Heart right ventricle (tissue), 16 donors: ENCODE results near the gene DCLK1. TPM values are rescaled to one million over a fixed set of nuclear protein-coding genes. Genes with fewer than 3 reads are reported as not detected.

Source experiments
- ATAC-seq, 8 donors: fragments of 200-7000 bp; cut with Tn5 transposase; one replicate each; pipeline ENCODE4 v1.9.1; 2020; ENCODE audit warnings: mild to moderate bottlenecking in 8 of 8, moderate library complexity in 8 of 8, moderate number of reproducible peaks in 1 of 8
- DNase-seq, 2 donors: peaks; one replicate each; pipeline ENCODE4 v3.0.0-alpha.2; 2020
- H3K27ac ChIP-seq, 10 donors: fragments of 200-600 bp; sonication (generic) in 2 of 10; one replicate each; pipeline versions ENCODE4 v1.5.0 to v1.8.0; 2020 to 2022; ENCODE audit warnings: mild to moderate bottlenecking in 3 of 10
- H3K27me3 ChIP-seq, 7 donors: fragments of 200-600 bp; one replicate each; pipeline ENCODE4 v1.8.0; 2021 to 2022; ENCODE audit warnings: mild to moderate bottlenecking in 2 of 7
- H3K36me3 ChIP-seq, 9 donors: fragments of 200-600 bp; sonication (generic) in 1 of 9; one replicate each; pipeline versions ENCODE4 v1.5.0 to v1.8.0; 2020 to 2022; ENCODE audit warnings: mild to moderate bottlenecking in 2 of 9
- H3K4me1 ChIP-seq, 9 donors: fragments of 200-600 bp; sonication (generic) in 1 of 9; one replicate each; pipeline versions ENCODE4 v1.5.0 to v1.8.0; 2020 to 2022; ENCODE audit warnings: mild to moderate bottlenecking in 4 of 9
- H3K4me3 ChIP-seq, 10 donors: fragments of 200-600 bp; sonication (generic) in 2 of 10; one replicate each; pipeline versions ENCODE4 v1.5.0 to v1.8.0; 2020 to 2022; ENCODE audit warnings: mild to moderate bottlenecking in 7 of 10, moderate library complexity in 2 of 10
- H3K9me3 ChIP-seq, 11 donors: fragments of 200-600 bp in 10 of 11; sonication (generic) in 2 of 11; one replicate each; pipeline versions ENCODE4 v1.5.0 to v1.8.0; 2013 to 2022; ENCODE audit warnings: mild to moderate bottlenecking in 2 of 11, control low read depth in 1 of 11, moderate library complexity in 1 of 11
- WGBS, 2 donors: extraction: QIAGEN DNeasy Blood & Tissue Kit; methylation state at CpG; one replicate each; pipeline ENCODE4 v1.1.7; 2013; ENCODE audit warnings: inconsistent platforms in 1 of 2; 5-methylcytosine and 5-hydroxymethylcytosine counted together
- intact Hi-C, 10 donors: fragments of 100-400 bp; cut with DNase I; formaldehyde crosslinking; loops; one replicate each; pipeline versions ENCODE4 v1.11.1 to v1.14.2; 2022
- polyA plus RNA-seq, 2 donors: library from polyadenylated mRNA; stranded (reverse); fragments of 200-250 nt; gene quantifications; one replicate each; pipeline ENCODE4 v1.2.3, GENCODE V29; 2013
- total RNA-seq, 10 donors: library from RNA; stranded (reverse); fragmentation: NEBNext Ultra II Directional in 3 of 10; extraction: Animal tissue kit (Norgen Biotek cat#: 25700) in 3 of 10; gene quantifications; one replicate each; pipeline versions ENCODE4 v1.2.1 to v1.2.4, GENCODE V29; 2021 to 2023
- TF ChIP-seq, protein P1 (sequence below), 9 donors: fragments of 200-600 bp; sonication (generic) in 2 of 9; IDR thresholded peaks; one replicate each; pipeline versions ENCODE4 v1.5.0 to v1.8.0; 2021 to 2022; ENCODE audit warnings: antibody characterized with exemption in 9 of 9, mild to moderate bottlenecking in 5 of 9, moderate library complexity in 1 of 9
- donor health status: Arrhythmogenic right ventricular cardiomyopathy.
- donor health status: ischemic (EF 13 %, LVEDD 7.1; RV severe dilation, severe dysfunction).
- donor health status: healthy with polysubstance abuse.
- donor health status: DM: no; HTN: yes; CAD: no.
- donor health status: DM: no; HTN: no; CAD: no.
- donor health status: ischemic (EF 25% LVEDD 6.9; RV normal size, moderate dysfunction).
- donor health status: ischemic (EF 25% LVEDD 5.7; RV mildly dilated, moderate dysfunction).
- donor health status: healthy.
- donor health status: DM: yes; HTN: yes; CAD: no.
- donor health status: Ischemic cardiomyopathy.
- donor health status: ischemic (EF 35%, LVEDD 5.7; RV mildly dilated, moderate dysfunction).
- donor health status: nonischemic (EF 11% LVEDD 7.7; RV severe dilation, severe dysfunction).
- donor health status: DM: yes; HTN: yes; CAD: no.
- donor health status: PGD.
- donor health status: ischemic (EF 29% LVEDD 5.4; RV normal size, mild dysfunction).
- donor health status: nonischemic (EF 23%, LVEDD 6.1; RV moderate dilation, normal function).

The DCLK1 gene
- total and polyA plus RNA-seq, 12 donors: 3.4 to 16.9 (median 9.1) TPM

GRCh38 chr13:35851356-35851755 lies 279.8 kb downstream of the DCLK1 start:
- intact Hi-C loops: no loop called here
- peaks cover 0 to 19% (median 12%) of the 10 kb centered on the region in 9 donors for H3K4me1 ChIP-seq

GRCh38 chr13:35850569-35850968 lies 280.6 kb downstream of the DCLK1 start:
- DNase-seq (no peak), ATAC-seq (no peak)
- no peak overlapping the region for H3K4me3 ChIP-seq
- WGBS, 2 donors: 94 to 95% methylated on average over 5 of the region's 5 CpGs
- no peaks in the 10 kb centered on the region for H3K27me3 ChIP-seq
- H3K36me3 ChIP-seq: peaks cover 0 to 6% (median 0%) of the 10 kb centered on the region in 9 donors
- no peak overlapping the region for H3K27ac ChIP-seq
- intact Hi-C loops: no loop called here
- TF ChIP-seq, protein P1, sequence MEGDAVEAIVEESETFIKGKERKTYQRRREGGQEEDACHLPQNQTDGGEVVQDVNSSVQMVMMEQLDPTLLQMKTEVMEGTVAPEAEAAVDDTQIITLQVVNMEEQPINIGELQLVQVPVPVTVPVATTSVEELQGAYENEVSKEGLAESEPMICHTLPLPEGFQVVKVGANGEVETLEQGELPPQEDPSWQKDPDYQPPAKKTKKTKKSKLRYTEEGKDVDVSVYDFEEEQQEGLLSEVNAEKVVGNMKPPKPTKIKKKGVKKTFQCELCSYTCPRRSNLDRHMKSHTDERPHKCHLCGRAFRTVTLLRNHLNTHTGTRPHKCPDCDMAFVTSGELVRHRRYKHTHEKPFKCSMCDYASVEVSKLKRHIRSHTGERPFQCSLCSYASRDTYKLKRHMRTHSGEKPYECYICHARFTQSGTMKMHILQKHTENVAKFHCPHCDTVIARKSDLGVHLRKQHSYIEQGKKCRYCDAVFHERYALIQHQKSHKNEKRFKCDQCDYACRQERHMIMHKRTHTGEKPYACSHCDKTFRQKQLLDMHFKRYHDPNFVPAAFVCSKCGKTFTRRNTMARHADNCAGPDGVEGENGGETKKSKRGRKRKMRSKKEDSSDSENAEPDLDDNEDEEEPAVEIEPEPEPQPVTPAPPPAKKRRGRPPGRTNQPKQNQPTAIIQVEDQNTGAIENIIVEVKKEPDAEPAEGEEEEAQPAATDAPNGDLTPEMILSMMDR (IDR thresholded peaks at IDR 0.05): no peak
- H3K9me3 ChIP-seq: no peaks in the 10 kb centered on the region
- peaks cover 0 to 19% (median 12%) of the 10 kb centered on the region in 9 donors for H3K4me1 ChIP-seq

More at GRCh38 chr13:35851356-35851755, 279.8 kb downstream of the DCLK1 start:
- DNase-seq (no peak), ATAC-seq (no peak)
- H3K4me3 ChIP-seq: no peak overlapping the region
- no peaks in the 10 kb centered on the region for H3K27me3 ChIP-seq
- 63 to 66% methylated on average over 5 of the region's 5 CpGs for WGBS, 2 donors
- H3K27ac ChIP-seq: no peak overlapping the region
- no peaks in the 10 kb centered on the region for H3K9me3 ChIP-seq
- TF ChIP-seq, protein P1 (IDR thresholded peaks at IDR 0.05): no peak
- H3K36me3 ChIP-seq: peaks cover 0 to 6% (median 0%) of the 10 kb centered on the region in 9 donors

DNA sequence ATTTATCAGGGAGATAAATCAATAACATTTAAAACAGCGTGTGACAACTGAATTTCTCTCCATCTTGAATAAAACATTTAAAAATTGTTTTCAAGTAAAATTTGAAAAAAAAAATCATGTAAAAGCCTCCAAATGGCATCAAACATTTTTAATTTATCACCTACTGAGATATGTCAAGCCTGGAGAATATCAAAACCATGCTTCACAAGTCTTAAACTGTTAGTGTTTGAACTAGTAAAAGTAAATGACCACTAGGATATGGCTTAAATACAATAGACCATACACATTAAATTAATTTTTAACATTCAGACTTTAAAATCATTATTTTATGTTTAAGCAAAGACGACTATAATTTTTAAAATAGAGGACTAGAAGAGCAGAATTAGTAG lies 281.9 kb downstream of the DCLK1 start:
- TF ChIP-seq, protein P1 (IDR thresholded peaks at IDR 0.05): no peak
- 93 to 94% methylated on average over 2 of the region's 2 CpGs for WGBS, 2 donors
- H3K27ac ChIP-seq: no peak overlapping the region

DNA sequence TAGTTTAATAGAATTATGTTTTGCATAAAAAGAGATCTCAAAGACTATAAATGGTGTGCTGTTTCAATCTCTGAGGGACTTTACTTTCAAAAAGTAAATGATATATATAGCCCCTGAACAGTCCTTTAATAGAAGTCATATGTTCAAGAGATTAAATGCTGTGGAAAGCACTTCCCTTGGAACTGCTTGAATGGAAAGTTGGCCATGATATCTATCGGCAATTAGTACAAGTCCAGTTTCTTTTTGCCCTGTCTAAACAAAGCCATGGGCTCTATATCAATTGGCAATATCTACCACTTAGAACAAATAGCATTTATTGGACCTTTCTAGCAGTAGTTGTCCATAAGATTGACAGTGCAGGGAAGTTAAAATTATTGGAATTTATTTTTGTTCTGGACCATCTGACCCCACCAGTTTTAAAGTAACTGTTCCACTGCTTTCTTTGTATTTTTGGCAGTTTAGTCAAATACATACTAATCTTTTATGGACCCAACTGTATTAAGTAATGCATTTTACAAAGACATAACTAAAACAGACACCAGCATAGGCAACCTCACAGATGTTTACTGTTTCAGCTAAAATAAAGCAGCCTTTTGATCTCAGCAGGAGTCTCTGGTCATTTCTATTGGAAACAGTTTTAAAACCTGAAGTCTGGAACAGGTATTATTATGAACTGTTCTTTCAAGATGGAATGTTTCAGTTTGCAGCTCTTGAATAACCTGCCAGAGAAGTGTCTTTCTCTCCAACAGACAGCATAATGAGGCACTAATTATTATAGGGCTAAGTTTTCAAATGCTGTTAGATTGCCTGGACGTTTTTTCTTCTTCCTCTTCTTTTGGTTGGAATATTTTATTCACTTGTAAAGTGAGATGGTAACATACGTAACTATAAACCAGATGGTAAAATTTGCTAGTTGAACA lies 282.6 kb downstream of the DCLK1 start:
- 47 to 52% methylated on average over 3 of the region's 3 CpGs for WGBS, 2 donors

More for the DNA sequence above, 281.9 kb downstream of the DCLK1 start:
- Histone ChIP-seq H3K36me3 (peaks cover 0 to 5% (median 0%) of the 10 kb centered on the region in 9 donors), H3K4me3 (no peak overlapping the region), H3K27me3 (no peaks in the 10 kb centered on the region), H3K4me1 (peaks cover 0 to 19% (median 12%) of the 10 kb centered on the region in 9 donors), H3K9me3 (no peaks in the 10 kb centered on the region)
- intact Hi-C loops: loop anchor here in 1 of 10 donors (10.0 kb wide), 1 partner anchor 106 kb away; no protein-coding TSS in a partner anchor
- DNase-seq (no peak), ATAC-seq (no peak)

More for the DNA sequence above, 282.6 kb downstream of the DCLK1 start:
- Histone ChIP-seq H3K27me3 (no peaks in the 10 kb centered on the region), H3K4me1 (peaks cover 0 to 19% (median 12%) of the 10 kb centered on the region in 9 donors), H3K9me3 (no peaks in the 10 kb centered on the region), H3K27ac (peak overlapping the region in 3 of 10 donors; percentile 26 to 38 (median 28)), H3K36me3 (no peaks in the 10 kb centered on the region), H3K4me3 (no peak overlapping the region)
- ATAC-seq (peak; percentile 58 to 93 (median 82)), DNase-seq (no peak)
- TF ChIP-seq, protein P1 (IDR thresholded peaks at IDR 0.05): no peak
- intact Hi-C loops: loop anchor here in 1 of 10 donors (10.0 kb wide), 1 partner anchor 106 kb away; no protein-coding TSS in a partner anchor
